IPS DF 4.7 (cell line): ENCODE measurements around the gene CYP3A7.
"Not testable (repeated sequence)": the region's sequence is repeated elsewhere in the genome, so short reads cannot be mapped to it uniquely, and the experiment has no call there.

Experiments
- DNase-seq: peaks from one replicate; pipeline ENCODE4 v3.0.0-alpha.2; 2013; ENCODE audit warnings: low spot score; ENCODE audit errors: extremely low read depth

Gene CYP3A7

GRCh38 chr7:99709838-99710578 is 25.0 kb downstream of the CYP3A7 start:
- DNase-seq, result no peak

GRCh38 chr7:99709260-99709659 is 25.7 kb downstream of the CYP3A7 start:
- no peak for DNase-seq

DNA sequence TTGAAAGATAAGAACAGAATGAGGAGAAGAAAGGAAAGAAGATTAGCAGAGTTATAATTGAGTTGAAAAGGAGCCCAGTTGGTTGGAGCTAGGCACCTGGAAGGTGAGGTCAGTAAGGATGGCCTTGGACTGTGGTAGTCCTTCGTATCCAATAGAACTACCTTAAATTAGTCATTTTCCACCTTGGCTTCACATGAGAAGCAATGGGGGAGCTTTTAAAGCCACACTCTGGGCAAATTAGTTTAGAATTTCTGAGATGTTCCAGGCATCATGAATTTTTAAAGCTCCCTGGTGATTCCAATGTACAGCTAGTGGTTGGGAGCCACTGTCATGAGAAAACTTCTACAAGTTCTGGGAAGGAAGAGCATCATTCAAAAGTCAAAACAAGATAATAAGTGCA is 27.9 kb downstream of the CYP3A7 start:
- no peak for DNase-seq

- no peak for DNase-seq
Observed at GRCh38 chr7:99699946-99700345, 35.0 kb downstream of the CYP3A7 start.

DNA sequence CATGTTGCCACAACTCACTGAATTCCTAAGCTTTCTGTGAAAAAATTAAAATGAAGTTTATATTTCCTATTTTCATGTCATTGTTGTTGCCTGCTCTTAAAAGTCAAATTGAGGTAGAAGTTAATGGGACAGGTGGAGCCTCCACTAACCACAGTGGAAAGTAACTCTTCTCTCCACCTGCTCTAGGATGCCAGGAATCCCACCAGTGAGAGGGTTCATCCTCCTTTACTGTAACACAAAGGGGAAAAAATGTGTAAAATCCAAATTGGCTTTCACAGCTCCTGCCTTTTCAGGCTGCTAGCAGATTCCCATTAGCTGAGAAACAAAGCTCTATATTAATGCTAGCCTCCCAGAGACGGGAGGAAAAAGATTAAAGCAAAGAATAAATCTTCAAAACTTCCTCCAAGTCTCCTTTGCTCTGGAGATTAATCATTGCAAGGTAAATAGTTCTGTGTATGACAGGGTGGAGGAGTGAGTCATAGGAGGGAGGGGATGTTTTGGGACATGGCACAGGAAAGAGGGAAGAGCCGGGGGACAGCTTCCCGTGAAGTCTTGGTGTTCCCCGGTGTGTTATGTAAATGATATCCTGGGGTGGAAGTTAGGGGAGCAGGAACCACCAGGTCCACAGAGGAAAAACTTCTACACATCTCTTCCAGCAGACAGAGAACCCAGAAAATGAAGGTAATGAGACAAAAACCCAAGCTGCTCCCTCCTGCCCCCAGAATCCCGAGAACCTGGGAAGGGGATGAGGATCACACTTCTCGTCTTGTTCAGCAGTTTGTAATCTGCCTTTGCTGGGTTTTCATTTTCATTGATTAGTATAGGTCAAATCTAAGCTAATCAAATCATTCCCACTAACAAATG is 35.9 kb downstream of the CYP3A7 start:
- not testable (repeated sequence) for DNase-seq

DNA sequence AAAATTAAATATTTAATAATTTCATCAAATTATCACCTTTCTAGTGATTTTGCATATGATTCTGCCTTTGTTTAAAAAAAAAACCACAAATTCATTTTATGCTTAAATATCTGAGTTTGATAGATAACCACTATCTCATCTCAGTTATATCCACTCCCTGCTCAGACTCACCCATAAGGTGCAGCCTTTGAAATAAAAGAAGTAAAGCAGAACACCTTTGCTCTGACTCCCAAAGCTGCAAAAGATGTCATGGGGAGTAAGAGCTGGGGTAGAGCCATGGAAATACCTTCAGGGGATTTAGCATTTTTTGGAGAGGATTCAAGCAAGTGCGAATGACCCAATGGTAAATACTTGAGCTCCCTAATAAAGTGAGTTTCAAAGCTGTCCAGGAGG is 40.1 kb downstream of the CYP3A7 start:
- DNase-seq, result no peak

DNA sequence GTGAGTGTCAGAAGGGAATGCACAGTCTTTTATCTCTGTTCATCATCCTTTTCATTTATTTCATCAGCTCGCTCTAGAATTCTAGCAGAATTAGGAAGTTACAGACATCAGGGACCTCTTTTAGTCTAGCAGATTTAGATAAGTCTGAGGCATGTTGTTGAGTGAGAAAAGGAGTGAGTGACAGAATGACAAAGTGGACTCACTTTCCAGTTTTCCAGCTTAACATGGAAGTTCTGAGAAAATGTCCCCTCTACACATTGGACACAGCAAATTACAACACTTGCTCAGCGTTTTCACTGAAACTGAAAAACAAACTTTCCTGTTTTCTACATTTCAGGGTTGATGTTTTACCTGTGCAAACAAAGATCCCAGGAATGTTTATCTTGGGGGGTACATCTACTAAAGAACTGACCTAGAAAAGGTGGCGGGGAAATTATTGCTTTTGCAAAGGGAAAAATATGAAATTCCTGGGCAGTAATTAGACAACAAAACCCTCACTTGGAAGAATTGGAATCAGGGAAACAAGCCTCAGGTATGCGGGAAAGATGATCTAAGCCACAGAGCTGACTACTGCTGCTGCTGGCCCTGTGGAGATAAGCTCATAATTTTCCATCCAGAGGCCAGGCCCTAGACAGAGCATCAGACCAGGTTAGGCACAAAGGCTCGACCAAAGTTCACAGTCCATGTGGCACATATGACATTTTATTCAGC is 40.6 kb downstream of the CYP3A7 start:
- no peak for DNase-seq

- peak; percentile 14 for DNase-seq
Observed at GRCh38 chr7:99693427-99694200, 41.4 kb downstream of the CYP3A7 start.

- DNase-seq, result no peak
Observed at GRCh38 chr7:99693100-99693426, 41.9 kb downstream of the CYP3A7 start.

DNA sequence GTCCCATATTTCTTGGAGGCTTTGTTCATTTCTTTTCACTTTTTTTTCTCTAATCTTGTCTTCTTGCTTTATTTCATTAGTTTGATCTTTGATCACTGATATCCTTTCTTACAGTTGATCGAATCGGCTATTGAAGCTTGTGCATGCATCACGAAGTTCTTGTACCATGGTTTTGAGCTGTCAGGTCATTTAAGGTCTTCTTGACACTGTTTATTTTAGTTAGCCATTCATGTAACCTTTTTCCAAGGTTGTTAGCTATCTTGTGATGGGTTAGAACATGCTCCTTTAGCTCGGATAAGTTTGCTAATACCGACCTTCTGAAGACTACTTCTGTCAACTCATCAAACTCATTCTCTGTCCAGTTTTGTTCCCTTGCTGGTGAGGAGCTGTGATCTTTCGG is 42.4 kb downstream of the CYP3A7 start:
- not testable (repeated sequence) for DNase-seq

GRCh38 chr7:99691658-99692057 is 43.3 kb downstream of the CYP3A7 start:
- DNase-seq, result not testable (repeated sequence)

GRCh38 chr7:99690918-99691317 is 44.1 kb downstream of the CYP3A7 start:
- not testable (repeated sequence) for DNase-seq

- not testable (repeated sequence) for DNase-seq
Observed at GRCh38 chr7:99685871-99686608, 49.0 kb downstream of the CYP3A7 start.

DNA sequence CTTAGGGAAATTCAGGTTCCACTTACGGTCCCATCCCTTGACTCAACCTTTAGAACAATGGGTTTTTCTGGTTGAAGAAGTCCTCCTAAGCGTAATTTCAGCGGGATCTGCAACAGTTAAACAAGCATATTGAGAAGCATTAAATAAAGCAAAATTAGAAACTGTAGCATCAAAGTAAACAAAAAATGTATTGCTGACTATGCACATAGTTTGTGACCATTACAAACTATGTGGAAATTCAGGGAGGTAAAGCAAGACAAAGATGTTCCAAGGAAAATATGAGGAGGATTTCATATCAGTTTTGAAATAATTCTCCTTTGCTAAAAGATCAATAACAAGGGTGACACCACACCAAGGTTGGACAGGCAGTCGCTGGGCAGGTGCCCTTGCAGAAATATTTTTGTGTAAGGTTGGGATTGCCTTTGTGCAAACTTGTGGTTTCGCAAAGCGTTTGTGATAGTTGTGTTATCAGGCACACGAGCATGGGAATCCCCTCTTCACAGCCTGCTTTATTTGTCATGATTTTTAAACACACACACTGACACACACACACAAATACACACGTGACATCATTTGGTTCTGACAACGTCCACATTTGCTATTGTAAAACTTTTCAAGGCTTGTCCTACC is 49.8 kb downstream of the CYP3A7 start:
- no peak for DNase-seq

DNA sequence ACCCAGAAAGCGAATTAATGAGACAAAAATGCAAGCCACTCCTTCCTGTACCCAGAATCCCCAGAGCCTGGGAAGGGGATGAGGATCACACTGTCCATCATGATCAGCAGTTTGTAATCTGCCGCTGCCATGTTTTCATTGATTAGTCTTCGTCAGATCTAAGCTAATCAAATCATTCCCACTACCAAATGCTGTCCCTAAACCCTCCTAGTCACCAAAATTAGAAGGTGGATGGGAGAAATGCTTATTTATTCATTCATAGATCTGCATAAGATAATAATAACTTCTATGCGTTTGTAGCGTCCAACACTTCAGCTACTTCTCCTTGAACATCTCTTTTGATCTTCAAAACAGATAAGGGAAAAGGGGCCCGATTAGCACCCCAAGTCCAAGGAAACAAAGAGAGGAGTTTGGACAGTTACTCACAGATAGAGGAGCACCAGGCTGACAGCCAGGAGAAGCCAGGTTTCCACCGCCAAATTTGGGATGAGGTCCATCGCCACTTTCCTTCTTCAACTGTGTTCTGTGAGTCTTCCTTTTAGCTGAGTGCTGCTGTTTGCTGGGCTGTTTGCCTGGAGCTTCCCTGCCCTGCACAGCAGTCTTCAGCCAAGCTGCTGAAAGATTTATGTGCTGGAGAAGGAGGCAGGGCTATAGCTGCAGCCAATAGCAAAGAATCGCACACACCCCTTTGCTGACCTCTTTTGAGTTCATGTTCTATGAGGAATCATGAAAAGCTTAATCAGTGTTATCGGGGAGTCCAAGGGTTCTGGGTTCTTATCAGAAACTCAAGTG is 55.4 kb downstream of the CYP3A7 start, which contains the start of gene CYP3A5:
Gene CYP3A5 (minus strand): TSS at position 597 of the 792 bp plus-strand sequence. CDS start 100 bp downstream, at position 497.
- DNase-seq, result no peak

DNA sequence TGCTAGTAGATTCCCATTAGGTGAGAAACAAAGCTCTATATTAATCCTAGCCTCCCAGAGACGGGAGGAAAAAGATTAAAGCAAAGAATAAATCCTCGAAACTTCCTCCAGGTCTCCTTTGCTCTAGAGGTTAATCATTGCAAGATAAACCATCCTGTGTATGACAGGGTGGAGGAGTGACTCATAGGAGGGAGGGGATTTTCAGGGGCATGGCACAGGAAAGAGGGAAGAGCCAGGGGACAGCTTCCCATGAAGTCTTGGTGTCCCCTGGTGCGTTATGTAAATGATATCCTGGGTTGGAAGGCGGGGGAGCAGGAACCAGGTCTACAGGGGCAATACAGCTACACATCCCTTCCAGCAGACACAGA is 56.0 kb downstream of the CYP3A7 start:
- no peak for DNase-seq

DNA sequence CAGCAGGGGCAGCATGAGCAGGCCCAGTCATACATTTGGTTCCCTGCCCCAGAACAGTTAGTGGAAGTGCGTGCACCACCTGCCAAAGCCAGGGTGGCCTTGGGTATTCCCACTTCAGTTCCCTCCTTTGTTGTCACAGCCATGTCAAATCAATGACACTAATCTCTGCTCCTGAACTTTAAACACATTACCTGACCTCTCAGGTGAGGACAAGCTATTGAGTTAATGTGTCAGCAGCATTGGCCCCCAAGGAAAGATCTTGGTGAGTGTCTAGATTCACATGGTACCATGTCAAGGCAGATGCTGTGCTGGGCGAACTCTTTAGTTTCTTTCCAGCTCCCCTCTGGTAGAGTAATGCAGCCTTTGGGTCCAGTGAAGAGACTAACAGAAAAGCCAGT is 57.3 kb downstream of the CYP3A7 start:
- no peak for DNase-seq

DNA sequence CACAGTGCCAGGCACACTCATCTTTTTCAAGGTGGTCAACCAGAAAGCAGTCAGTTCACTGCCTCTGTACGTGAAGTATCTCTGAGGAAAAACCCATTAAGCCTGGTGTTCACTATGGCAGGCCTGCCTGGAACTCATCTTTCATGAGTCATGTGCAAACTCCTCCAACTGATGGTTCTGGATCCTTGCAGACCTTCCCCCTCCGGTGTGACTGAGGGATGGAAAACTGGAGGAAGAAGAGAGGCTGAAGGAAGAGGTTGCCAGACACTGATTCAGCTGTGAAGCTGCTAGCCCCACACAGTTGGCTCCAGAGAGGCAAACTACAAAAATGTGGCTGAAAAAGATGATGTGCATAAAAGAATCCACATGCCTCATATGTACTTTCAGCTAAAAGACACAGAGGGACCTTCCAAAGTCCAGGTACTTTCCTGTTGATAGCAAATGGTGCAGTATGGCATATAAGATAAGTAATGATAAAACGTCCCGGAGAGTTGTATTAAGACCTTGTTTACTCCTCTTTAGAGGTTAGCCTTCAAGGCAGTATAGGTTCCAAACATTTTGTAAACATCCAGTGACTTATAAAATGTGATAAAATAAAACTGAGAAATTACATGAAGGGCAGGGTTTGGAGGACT is 57.9 kb downstream of the CYP3A7 start:
- DNase-seq, result no peak
